ENCODE results near the gene THBD. TPM values are rescaled to one million over a fixed set of nuclear protein-coding genes. Genes with fewer than 3 reads are reported as not detected.

Gene THBD
- total RNA-seq, 1 donor from 2014 or later: 22.7 TPM

DNA sequence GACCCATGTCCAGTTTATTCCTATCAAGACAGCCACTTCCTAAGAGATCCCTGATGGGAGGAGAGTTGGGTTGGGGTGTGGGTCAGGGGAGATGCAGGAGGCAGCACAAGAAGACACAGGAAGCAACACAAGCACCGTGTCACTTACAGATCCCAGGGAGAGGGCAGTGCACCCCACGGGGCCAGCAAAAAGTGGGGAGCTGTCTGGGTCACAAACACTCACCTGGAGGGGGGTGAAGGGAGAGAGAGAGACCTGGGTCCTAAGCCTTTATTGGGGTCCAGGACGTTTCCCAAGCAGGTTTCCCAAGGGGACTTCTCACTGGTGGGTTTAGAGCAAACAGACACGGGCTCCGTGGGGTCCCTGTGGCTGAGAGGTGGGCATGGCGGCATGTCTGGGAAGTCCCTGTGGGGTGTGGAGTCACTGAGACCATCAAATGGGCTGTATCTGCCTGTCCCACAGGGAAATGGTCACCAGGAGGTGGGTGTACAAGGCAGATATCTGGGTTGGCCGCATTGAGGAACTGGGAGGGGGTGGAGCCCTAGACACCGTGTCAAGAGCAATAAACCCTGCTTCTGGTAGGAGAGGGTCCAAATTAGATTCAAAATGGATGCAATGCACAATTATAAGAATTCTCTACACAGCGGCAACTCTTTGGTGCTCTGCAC is 38.2 kb upstream of the THBD start:
- Histone ChIP-seq H3K27ac (ENCODE audit: low read depth, low read length) (no peak overlapping the region), H3K9me3 (ENCODE audit: insufficient read depth, low read depth, low read length) (no peaks in the 10 kb centered on the region), H3K9ac (ENCODE audit: low read length) (no peak overlapping the region), H2AFZ (ENCODE audit: low read depth, low read length) (no peak overlapping the region), H3K27me3 (ENCODE audit: insufficient read depth, low read length) (no peaks in the 10 kb centered on the region), H4K20me1 (ENCODE audit: insufficient read depth, low read length) (no peaks in the 10 kb centered on the region), H3K4me1 (ENCODE audit: insufficient read depth, low read length) (peaks cover 9% of the 10 kb centered on the region), H3K4me3 (ENCODE audit: insufficient read depth, low read depth, low read length) (no peak overlapping the region), H3K36me3 (ENCODE audit: insufficient read depth, low read length) (no peaks in the 10 kb centered on the region), H3K4me2 (ENCODE audit: low read length) (no peak overlapping the region), H3K79me2 (ENCODE audit: insufficient read depth, low read length) (no peaks in the 10 kb centered on the region)
- H3K36me3 Mint-ChIP-seq (ENCODE audit: low read depth, unreplicated experiment): no peaks in the 10 kb centered on the region
- TF ChIP-seq EZH2 (IDR thresholded peaks at IDR 0.05; ENCODE audit: insufficient read depth, low read length) (no peak), CTCF (IDR thresholded peaks at IDR 0.05; ENCODE audit: insufficient read depth, low read depth, low read length) (no peak)
- FAIRE-seq (no peak), DNase-seq (ENCODE audit: low read depth) (no peak)
- H3K27me3 Mint-ChIP-seq (ENCODE audit: low read depth, unreplicated experiment): peaks cover 24% of the 10 kb centered on the region
- no peaks in the 10 kb centered on the region for H3K9me3 Mint-ChIP-seq (ENCODE audit: unreplicated experiment)
- H3K27ac Mint-ChIP-seq (ENCODE audit: unreplicated experiment): no peak overlapping the region
- H3K4me1 Mint-ChIP-seq (ENCODE audit: low read depth, unreplicated experiment): peaks cover 2% of the 10 kb centered on the region
- H3K4me3 Mint-ChIP-seq (ENCODE audit: unreplicated experiment): no peak overlapping the region

- H3K27ac ChIP-seq (ENCODE audit: low read depth, low read length): no peak overlapping the region
- H4K20me1 ChIP-seq (ENCODE audit: insufficient read depth, low read length): no peaks in the 10 kb centered on the region
- no peak overlapping the region for H3K9ac ChIP-seq (ENCODE audit: low read length)
- no peak overlapping the region for H2AFZ ChIP-seq (ENCODE audit: low read depth, low read length)
- Mint-ChIP-seq H3K4me3 (ENCODE audit: unreplicated experiment) (no peak overlapping the region), H3K9me3 (ENCODE audit: unreplicated experiment) (peaks cover 1% of the 10 kb centered on the region), H3K27me3 (ENCODE audit: low read depth, unreplicated experiment) (peaks cover 22% of the 10 kb centered on the region), H3K27ac (ENCODE audit: unreplicated experiment) (no peak overlapping the region), H3K4me1 (ENCODE audit: low read depth, unreplicated experiment) (no peaks in the 10 kb centered on the region), H3K36me3 (ENCODE audit: low read depth, unreplicated experiment) (no peaks in the 10 kb centered on the region)
- TF ChIP-seq CTCF (IDR thresholded peaks at IDR 0.05; ENCODE audit: insufficient read depth, low read depth, low read length) (no peak), EZH2 (IDR thresholded peaks at IDR 0.05; ENCODE audit: insufficient read depth, low read length) (no peak)
- H3K27me3 ChIP-seq (ENCODE audit: insufficient read depth, low read length): no peaks in the 10 kb centered on the region
- no peaks in the 10 kb centered on the region for H3K36me3 ChIP-seq (ENCODE audit: insufficient read depth, low read length)
- DNase-seq (ENCODE audit: low read depth): no peak
- peaks cover 9% of the 10 kb centered on the region for H3K4me1 ChIP-seq (ENCODE audit: insufficient read depth, low read length)
- FAIRE-seq: no peak
- no peaks in the 10 kb centered on the region for H3K9me3 ChIP-seq (ENCODE audit: insufficient read depth, low read depth, low read length)
- H3K4me2 ChIP-seq (ENCODE audit: low read length): no peak overlapping the region
- H3K79me2 ChIP-seq (ENCODE audit: insufficient read depth, low read length): no peaks in the 10 kb centered on the region
- H3K4me3 ChIP-seq (ENCODE audit: insufficient read depth, low read depth, low read length): no peak overlapping the region
Observed at GRCh38 chr20:23086931-23087411, 37.5 kb upstream of the THBD start.

DNA sequence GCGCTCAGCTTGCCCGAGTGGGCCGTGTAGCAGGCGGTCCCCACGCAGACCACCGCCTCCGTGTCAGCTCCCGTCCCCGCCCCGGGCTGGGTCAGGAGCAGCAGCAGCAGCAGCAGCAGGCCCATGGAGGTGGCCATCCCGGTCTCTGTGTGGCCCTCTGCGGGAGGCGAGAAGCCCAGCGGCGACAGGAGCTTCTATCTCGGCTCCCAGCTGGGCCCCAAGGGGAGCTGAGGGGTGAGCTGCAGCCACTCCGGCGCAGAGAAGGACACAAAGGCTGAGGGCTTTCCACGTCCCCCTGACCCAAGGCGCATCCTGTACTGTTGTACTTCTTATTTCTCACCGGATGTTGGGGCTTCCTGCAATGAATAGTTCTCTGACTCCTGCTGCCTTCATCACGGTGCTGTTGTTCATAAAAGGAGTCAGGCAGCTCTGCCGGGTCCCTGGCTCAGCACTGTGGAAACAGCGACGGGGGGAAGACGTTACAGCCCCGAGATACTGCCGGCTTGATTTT is 36.6 kb upstream of the THBD start, which contains the start of gene CD93:
Gene CD93, minus strand, starts transcription at position 269 of the 511 bp plus-strand sequence. Its CDS starts 132 bp downstream, at position 137.
- H3K4me1 ChIP-seq (ENCODE audit: insufficient read depth, low read length): peaks cover 7% of the 10 kb centered on the region
- Mint-ChIP-seq H3K27me3 (ENCODE audit: low read depth, unreplicated experiment) (peaks cover 23% of the 10 kb centered on the region), H3K4me1 (ENCODE audit: low read depth, unreplicated experiment) (no peaks in the 10 kb centered on the region), H3K9me3 (ENCODE audit: unreplicated experiment) (peaks cover 1% of the 10 kb centered on the region), H3K4me3 (ENCODE audit: unreplicated experiment) (no peak within 1 kb of the TSS), H3K36me3 (ENCODE audit: low read depth, unreplicated experiment) (no peaks in the 10 kb centered on the region), H3K27ac (ENCODE audit: unreplicated experiment) (no peak within 1 kb of the TSS)
- no peaks in the 10 kb centered on the region for H4K20me1 ChIP-seq (ENCODE audit: insufficient read depth, low read length)
- no peak within 1 kb of the TSS for H3K27ac ChIP-seq (ENCODE audit: low read depth, low read length)
- H3K4me3 ChIP-seq (ENCODE audit: insufficient read depth, low read depth, low read length): no peak within 1 kb of the TSS
- no peaks in the 10 kb centered on the region for H3K36me3 ChIP-seq (ENCODE audit: insufficient read depth, low read length)
- no peak for FAIRE-seq
- DNase-seq (ENCODE audit: low read depth): peak; percentile 1
- peak within 1 kb of the TSS; percentile 57 for H3K4me2 ChIP-seq (ENCODE audit: low read length)
- H3K9ac ChIP-seq (ENCODE audit: low read length): peak within 1 kb of the TSS; percentile 2
- no peaks in the 10 kb centered on the region for H3K27me3 ChIP-seq (ENCODE audit: insufficient read depth, low read length)
- TF ChIP-seq EZH2 (IDR thresholded peaks at IDR 0.05; ENCODE audit: insufficient read depth, low read length): no peak
- no peak for TF ChIP-seq CTCF (IDR thresholded peaks at IDR 0.05; ENCODE audit: insufficient read depth, low read depth, low read length)
- H3K79me2 ChIP-seq (ENCODE audit: insufficient read depth, low read length): no peaks in the 10 kb centered on the region
- no peaks in the 10 kb centered on the region for H3K9me3 ChIP-seq (ENCODE audit: insufficient read depth, low read depth, low read length)
- peak within 1 kb of the TSS; percentile 64 for H2AFZ ChIP-seq (ENCODE audit: low read depth, low read length)
